COLO829 (cell line): Measurements from ENCODE around the gene TFG.
A peak's percentile ranks its signal among the peaks of the same experiment; 100 is the strongest.

Source experiments
- DNase-seq: peaks from one replicate; pipeline ENCODE4 v3.0.0; 2012; ENCODE audit warnings: low spot score

Gene TFG

GRCh38 chr3:100756441-100756840, 47.1 kb downstream of the TFG start:
- no peak for DNase-seq

GRCh38 chr3:100759159-100759558, 49.9 kb downstream of the TFG start:
- no peak for DNase-seq

DNA sequence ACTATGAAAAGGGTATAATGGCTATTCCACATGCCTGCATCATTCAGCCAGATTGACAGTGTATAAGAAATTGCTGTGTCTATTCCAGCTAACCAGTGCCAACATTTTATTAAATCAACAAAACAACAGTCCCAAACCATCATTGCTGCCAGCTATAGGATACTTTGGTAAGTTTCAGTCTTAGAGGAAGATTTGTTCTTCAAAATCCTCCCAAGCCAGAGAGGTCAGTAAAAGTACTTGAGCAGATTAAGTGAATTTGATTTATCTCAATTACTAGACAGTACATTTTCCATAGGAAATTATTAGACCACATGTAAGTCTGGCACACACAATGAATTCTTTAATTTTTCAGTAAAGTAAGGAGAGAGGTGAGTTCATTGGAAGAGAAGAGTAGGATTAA, 50.7 kb downstream of the TFG start:
- DNase-seq: no peak

DNA sequence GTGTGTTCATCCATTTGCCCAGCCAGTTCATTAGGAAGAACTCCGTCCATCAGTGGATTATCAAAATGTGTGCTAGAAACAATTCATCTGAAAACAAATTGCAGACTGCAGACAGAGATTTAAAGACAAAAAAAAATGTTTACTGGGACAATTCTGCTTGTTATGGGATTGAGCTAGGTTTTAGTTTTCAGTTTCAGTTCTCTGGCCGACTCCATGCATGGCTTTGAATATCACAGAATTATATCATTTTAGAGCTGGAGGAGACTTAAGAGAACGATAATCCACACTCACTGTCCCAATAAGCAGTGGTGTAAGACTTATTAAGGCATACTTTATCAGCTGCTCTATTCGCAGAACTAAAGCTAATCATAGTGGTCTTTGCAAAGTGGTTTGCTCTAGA, 51.1 kb downstream of the TFG start:
- DNase-seq: no peak

DNA sequence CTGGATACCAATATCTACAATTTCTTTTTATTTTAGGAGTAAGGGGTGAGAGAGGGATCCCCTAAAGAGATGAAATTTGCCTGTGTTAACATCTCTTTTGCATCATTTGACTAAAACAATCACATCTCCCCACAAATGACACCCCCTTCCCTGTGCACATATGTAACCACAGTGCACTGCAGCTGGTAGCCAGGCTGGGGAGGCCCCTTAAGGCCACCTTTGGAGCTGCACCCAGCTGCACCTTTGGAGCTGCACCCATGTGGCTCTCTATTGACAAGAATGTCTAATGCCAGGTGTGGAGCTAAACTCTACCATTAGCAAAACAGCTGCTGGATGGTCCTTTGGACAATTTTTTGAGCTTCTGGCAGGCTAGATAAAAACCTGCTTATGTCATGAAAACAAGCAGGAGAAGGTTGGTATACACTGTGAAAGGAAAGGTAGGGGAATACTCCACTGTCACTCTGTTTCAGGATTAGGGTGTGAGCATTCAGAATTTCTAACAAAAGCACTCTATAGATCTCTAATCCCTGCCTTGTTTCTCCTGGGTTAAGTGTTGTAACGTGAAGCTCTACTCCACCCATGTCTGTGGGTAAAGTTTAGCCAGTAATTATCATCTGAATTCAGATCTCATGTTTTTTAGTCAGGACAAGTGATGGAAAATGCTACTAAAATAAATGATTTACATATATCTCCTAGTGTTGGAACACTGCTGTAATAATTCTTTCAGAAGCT, 52.1 kb downstream of the TFG start:
- no peak for DNase-seq

GRCh38 chr3:100761951-100762350, 52.7 kb downstream of the TFG start:
- DNase-seq: no peak

GRCh38 chr3:100765437-100765975, 56.2 kb downstream of the TFG start:
- DNase-seq: no peak

DNA sequence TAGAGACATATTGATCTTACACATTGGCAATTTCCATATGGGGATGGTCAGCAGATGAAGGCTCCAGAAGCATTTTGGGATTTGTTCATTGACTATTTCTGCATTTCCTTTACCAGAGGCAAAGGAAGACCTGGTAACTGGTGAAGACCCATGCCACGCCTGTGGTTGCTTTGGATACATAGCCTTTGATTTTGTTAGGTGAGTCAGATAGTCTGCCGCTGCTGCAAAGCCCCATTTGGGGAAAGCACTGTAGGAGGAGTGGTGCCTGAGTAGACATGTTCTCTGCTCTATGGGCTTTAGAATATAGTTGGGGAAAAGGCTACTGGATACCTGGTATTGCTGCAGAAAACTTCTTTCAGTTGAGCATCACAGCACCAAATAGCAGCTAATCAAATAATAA, 56.8 kb downstream of the TFG start:
- DNase-seq: no peak

GRCh38 chr3:100769693-100770092, 60.4 kb downstream of the TFG start:
- DNase-seq: no peak

DNA sequence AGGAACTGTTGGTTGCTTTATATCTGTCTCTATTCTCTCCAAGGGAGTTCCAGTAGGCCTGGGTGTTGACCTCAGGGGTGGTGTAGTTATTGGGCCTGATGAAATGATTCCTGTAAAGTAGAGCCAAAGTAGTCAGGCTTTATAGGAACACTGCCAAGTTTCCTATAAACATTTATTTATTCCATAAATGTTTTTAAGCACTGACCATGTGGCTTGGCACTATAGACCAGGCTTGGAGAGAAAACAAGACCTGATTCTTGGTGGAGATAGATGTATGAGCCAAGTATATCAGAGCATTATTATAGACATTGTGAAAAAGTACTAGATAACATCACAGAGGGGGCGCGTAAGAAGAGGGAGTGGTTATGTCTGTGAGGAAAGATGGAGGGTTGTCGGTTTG, 65.9 kb downstream of the TFG start:
- DNase-seq: no peak

DNA sequence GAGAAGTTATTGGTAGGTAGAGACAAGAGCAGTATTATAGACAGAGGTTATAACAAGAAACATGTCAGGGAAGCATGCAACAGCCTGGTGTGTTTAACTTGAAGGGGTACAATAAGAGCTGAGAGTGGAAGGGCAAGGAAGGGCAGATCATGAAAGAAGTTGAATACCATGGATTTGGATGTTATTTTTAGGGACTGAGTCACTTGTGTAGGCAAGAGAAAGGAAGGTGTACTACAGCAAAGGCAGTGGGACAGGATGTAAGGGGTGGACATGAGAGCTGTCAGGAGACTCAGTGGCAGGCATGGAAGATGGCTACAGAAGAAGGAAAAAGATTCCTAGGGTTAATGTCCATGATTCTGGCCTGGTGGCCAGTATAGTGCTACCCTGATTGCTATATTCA, 66.4 kb downstream of the TFG start:
- DNase-seq: no peak

DNA sequence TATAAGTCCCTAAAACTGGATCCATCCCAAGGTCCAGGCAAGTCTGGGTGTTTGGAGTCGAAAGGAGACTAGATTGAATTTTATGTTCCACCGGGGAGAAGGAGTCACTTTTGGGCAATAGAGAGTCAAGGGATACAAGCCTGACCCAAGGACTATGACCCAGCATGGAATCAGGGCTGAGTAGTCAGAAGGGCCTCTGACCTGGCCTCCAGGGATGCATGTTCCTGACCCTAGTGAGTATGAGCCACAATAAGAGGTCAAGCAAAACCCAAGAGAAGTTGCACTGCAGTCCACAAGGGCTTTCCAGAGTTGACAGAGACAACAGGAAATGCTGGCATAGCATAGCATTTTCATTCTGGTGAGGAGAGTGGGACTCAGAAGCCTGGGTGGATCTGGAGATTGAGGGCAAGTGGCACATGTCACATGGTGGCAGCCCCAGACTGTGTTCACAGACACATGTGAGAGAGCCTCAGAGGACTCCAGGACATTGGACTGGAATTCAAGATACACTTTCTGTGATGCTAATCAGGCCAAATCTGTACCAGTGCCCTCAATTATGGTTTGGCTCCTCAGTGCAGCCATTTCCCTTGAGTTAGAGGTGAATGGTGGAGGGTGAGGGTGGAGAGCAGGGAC, 66.9 kb downstream of the TFG start:
- DNase-seq: no peak

- no peak for DNase-seq
These were observed 67.5 kb downstream of the TFG start for GRCh38 chr3:100776746-100777145.

DNA sequence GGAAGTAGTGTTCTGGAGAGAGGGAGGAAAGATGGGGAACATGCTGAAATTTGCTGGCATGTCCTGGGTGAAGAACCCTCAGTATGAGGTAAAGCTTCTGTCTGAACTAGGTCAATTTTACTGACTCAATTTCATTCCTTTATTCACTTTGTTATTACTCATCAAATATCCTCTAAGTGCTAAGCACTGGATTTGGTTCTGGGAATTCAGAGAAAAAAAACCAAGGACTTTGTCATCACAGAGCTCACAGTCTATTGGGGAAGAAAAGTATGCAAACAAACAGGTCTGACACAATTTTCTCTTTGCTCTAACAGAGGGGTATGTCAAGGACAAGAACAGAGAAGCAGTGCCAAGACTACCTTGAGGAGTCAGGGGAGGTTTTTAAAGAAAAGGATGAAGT, 68.0 kb downstream of the TFG start:
- no peak for DNase-seq

DNA sequence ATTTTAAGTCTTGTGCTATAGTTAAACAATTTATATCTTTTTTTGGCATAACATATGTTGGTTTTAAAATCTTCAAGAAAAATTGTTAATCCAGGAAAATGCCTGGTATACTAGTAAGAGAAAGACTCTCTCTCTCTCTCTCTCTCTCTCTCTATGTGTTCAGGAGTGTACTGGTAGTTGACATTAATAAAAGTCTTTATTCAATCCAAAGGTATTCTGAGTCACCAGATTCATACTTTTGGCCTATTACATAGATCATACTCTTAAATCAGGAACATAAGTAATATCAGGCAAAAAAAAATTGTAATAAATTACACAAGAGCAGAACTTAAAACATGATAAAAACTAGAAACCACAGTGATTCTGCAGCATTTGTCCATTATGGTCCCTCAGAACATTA, 70.2 kb downstream of the TFG start:
- no peak for DNase-seq

DNA sequence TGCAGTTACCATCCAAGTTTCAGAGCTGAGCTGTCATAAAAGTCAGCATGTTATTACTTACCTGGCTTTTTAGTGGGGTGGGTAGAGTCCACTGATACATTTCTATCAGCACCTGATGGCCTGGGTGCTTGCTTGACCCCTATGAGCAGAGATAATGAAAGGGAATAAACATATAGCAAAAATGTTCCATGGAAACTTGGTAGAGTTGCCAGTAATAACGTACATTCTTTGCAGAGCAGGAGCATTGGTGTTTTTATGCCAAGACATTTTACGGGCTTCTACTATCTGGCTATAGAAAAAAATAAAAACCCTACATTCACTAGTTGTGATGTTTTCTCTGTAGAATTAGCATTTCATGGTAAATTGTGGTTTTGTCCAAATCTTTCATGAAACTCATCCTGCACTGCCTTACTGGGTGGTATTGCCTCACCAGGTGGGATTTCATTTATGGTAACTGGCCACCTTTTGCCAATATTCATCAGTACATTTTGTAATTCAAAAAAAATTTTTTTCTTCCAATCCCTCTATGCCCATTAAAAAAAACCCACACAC, 70.9 kb downstream of the TFG start:
- no peak for DNase-seq

DNA sequence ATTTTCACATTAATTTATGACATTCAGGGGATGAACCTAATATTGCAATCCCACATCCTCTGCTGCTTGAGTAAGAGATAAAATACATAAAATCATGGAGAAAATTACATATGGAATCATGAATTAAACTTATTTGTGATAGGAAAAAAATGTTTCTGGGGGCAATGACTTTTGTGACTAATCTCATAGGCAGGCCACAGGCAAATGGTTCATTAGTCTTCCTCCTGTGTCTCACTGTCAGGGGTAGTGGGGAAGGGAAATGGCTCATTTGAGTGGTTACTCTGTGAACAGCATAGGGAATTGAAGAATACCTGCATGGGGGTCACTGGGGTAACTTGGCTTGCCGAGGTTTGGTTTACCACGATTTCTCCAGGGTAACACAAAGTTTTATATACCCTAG, 72.0 kb downstream of the TFG start:
- no peak for DNase-seq

GRCh38 chr3:100782348-100782747, 73.1 kb downstream of the TFG start:
- DNase-seq: no peak

GRCh38 chr3:100782906-100783305, 73.6 kb downstream of the TFG start:
- DNase-seq: no peak

GRCh38 chr3:100783619-100784018, 74.3 kb downstream of the TFG start:
- DNase-seq: no peak

GRCh38 chr3:100789579-100789978, 80.3 kb downstream of the TFG start:
- no peak for DNase-seq

- DNase-seq: peak; percentile 6
These were observed 87.3 kb downstream of the TFG start for GRCh38 chr3:100796556-100796955.

GRCh38 chr3:100798012-100798411, 88.7 kb downstream of the TFG start:
- no peak for DNase-seq
